Hepatocyte (in vitro differentiated cells): ENCODE results near the gene AXDND1.

Experiments used
- CTCF ChIP-seq: fragments of 200-600 bp; sonication (generic); IDR thresholded peaks from 2 replicates; pipeline ENCODE4 v1.5.1; 2016; ENCODE audit warnings: antibody characterized with exemption, mild to moderate bottlenecking; ENCODE audit not compliant: poor library complexity
- EZH2 ChIP-seq: fragments of 200-600 bp; sonication (generic); IDR thresholded peaks from 2 replicates; pipeline ENCODE4 v1.6.1; 2016; ENCODE audit warnings: antibody characterized with exemption, mild to moderate bottlenecking, borderline replicate concordance
- EZH2phosphoT487 ChIP-seq: fragments of 200-600 bp; sonication (generic); IDR thresholded peaks from one replicate; pipeline ENCODE4 v1.6.1; 2018; ENCODE audit warnings: antibody characterized with exemption, mild to moderate bottlenecking, low read depth, moderate library complexity; ENCODE audit not compliant: unreplicated experiment, severe bottlenecking

GRCh38 chr1:179548666-179549367 is 183.0 kb downstream of the AXDND1 start:
- TF ChIP-seq CTCF (no peak), EZH2 (no peak), EZH2phosphoT487 (no peak)
